HG03378 (cell line): ENCODE results near the gene TKTL2.
A peak's percentile ranks its signal among the peaks of the same experiment; 100 is the strongest.

ENCODE experiments used
- ATAC-seq: cut with Tn5 transposase; IDR thresholded peaks from one replicate; pipeline ENCODE4 v1.9.1; 2021; ENCODE audit warnings: mild to moderate bottlenecking, moderate library complexity; ENCODE audit not compliant: unreplicated experiment

Gene TKTL2

GRCh38 chr4:163473576-163473975 lies at the start of gene TKTL2:
TSS of gene TKTL2 (minus strand) at chr4:163473754. CDS start at chr4:163473734, 20 bp downstream.
- no peak for ATAC-seq

GRCh38 chr4:163515198-163515597 lies 41.6 kb upstream of the TKTL2 start:
- no peak for ATAC-seq

GRCh38 chr4:163505374-163505773 lies 31.8 kb upstream of the TKTL2 start:
- no peak for ATAC-seq

- ATAC-seq, result no peak
Observed at GRCh38 chr4:163500586-163500985, 27.0 kb upstream of the TKTL2 start.

GRCh38 chr4:163495900-163496299 lies 22.3 kb upstream of the TKTL2 start:
- peak; percentile 47 for ATAC-seq

- ATAC-seq, result peak; percentile 77
Observed at GRCh38 chr4:163494360-163495241, 21.0 kb upstream of the TKTL2 start, which contains the start of gene TMA16. TSS of gene TMA16 (plus strand) at chr4:163494690. CDS start at chr4:163494802, 112 bp downstream.

- ATAC-seq, result peak; percentile 21
Observed at GRCh38 chr4:163493643-163494359, 20.2 kb upstream of the TKTL2 start.

GRCh38 chr4:163492951-163493504 lies 19.5 kb upstream of the TKTL2 start:
- no peak for ATAC-seq

GRCh38 chr4:163489929-163490328 lies 16.4 kb upstream of the TKTL2 start:
- ATAC-seq, result no peak

GRCh38 chr4:163486321-163486720 lies 12.8 kb upstream of the TKTL2 start:
- no peak for ATAC-seq

- no peak for ATAC-seq
Observed at GRCh38 chr4:163485589-163485988, 12.0 kb upstream of the TKTL2 start.

GRCh38 chr4:163484906-163485305 lies 11.4 kb upstream of the TKTL2 start:
- ATAC-seq, result no peak

- peak; percentile 71 for ATAC-seq
Observed at GRCh38 chr4:163482190-163482589, 8.6 kb upstream of the TKTL2 start.

GRCh38 chr4:163476761-163477438 lies 3.3 kb upstream of the TKTL2 start:
- ATAC-seq, result no peak

GRCh38 chr4:163474027-163474426 lies 473 bp upstream of the TKTL2 start:
- ATAC-seq, result no peak

- no peak for ATAC-seq
Observed at GRCh38 chr4:163473130-163473529, 424 bp downstream of the TKTL2 start.

- no peak for ATAC-seq
Observed at GRCh38 chr4:163470391-163470790, 3.2 kb downstream of the TKTL2 start.

- ATAC-seq, result no peak
Observed at GRCh38 chr4:163467082-163467770, 6.3 kb downstream of the TKTL2 start.

- ATAC-seq, result no peak
Observed at GRCh38 chr4:163462556-163462955, 11.0 kb downstream of the TKTL2 start.

GRCh38 chr4:163448540-163449203 lies 24.9 kb downstream of the TKTL2 start:
- no peak for ATAC-seq
